ENCODE measurements around the gene FAM83B.

GRCh38 chr6:54801244-54801643 lies 45.3 kb upstream of the FAM83B start:
- TF ChIP-seq CTCF (IDR thresholded peaks at IDR 0.05) (no peak), ZFX (IDR thresholded peaks at IDR 0.05; ENCODE audit: borderline replicate concordance) (no peak)

Measured in 22Rv1 (cell line).